HepG2 (cell line): ENCODE results near the gene PARP2.

ENCODE experiments used
- EP300 ChIP-seq, 3 experiments: sonication (generic) in 1 of 3; formaldehyde crosslinking in 1 of 3; IDR thresholded peaks; 2 replicates each; pipeline versions ENCODE4 v1.5.1 to v1.6.1; 2011 to 2020; ENCODE audit warnings: low read depth in 2 of 3, low read length in 2 of 3, borderline replicate concordance in 1 of 3, improper control_type of control experiment in 1 of 3, mild to moderate bottlenecking in 1 of 3, missing genetic modification reagents in 1 of 3, moderate library complexity in 1 of 3
- EZH2 ChIP-seq: conservative IDR thresholded peaks from 2 replicates; pipeline ENCODE4 v1.6.1; 2012; ENCODE audit warnings: mild to moderate bottlenecking, low read depth, low read length, moderate library complexity
- FOSL1 ChIP-seq: sonication (generic); formaldehyde crosslinking; IDR thresholded peaks from 2 replicates; pipeline ENCODE4 v1.9.0; 2021; ENCODE audit warnings: missing genetic modification reagents, borderline replicate concordance
- THAP11 ChIP-seq: IDR thresholded peaks from 2 replicates; pipeline ENCODE4 v1.6.1; 2016; ENCODE audit warnings: missing biosample characterization, missing genetic modification reagents
- ZNF530 ChIP-seq: sonication (generic); formaldehyde crosslinking; IDR thresholded peaks from 2 replicates; pipeline ENCODE4 v1.5.0; 2020; ENCODE audit warnings: low read depth, mild to moderate bottlenecking, missing genetic modification reagents
- TF ChIP-seq, protein P1 (sequence below): sonication (generic); formaldehyde crosslinking; IDR thresholded peaks from 2 replicates; pipeline ENCODE4 v1.5.0; 2020; ENCODE audit warnings: mild to moderate bottlenecking, missing genetic modification reagents, moderate library complexity
- TF ChIP-seq, protein P2 (sequence below), 2 experiments: IDR thresholded peaks; 2 replicates each; pipeline ENCODE4 v1.6.1; 2011 to 2012; ENCODE audit warnings: low read length in 2 of 2, borderline replicate concordance in 1 of 2, low read depth in 1 of 2, mild to moderate bottlenecking in 1 of 2, moderate library complexity in 1 of 2

DNA sequence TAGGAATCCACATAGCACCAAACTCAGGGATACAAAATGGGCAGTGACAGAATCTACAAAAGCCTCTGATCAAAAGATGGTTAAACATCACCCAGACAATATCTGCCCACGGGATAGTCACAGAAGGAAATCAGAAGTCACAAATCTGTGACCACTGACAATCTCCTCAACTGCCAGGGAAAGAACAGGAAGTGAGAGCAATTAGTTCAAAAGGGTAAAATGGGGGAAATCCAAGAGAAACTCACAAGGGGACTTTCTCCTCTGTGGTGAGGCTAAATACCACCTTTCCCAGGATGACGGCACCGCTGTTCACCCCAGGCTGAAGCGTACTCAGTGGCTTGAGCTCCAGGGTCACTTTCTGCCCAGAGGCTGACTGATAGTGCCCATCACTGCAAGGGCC lies 48.4 kb upstream of the PARP2 start:
- TF ChIP-seq EZH2 (no peak), EP300 (IDR thresholded peaks at IDR 0.05; ENCODE audit: low read depth in 2 of 2, low read length in 2 of 2) (no peak), EP300 (CRISPR knock-in tag; IDR thresholded peaks at IDR 0.05; ENCODE audit: borderline replicate concordance) (no peak), FOSL1 (CRISPR knock-in tag) (no peak), THAP11 (CRISPR knock-in tag) (no peak), ZNF530 (CRISPR knock-in tag) (no peak)
- TF ChIP-seq, protein P1, sequence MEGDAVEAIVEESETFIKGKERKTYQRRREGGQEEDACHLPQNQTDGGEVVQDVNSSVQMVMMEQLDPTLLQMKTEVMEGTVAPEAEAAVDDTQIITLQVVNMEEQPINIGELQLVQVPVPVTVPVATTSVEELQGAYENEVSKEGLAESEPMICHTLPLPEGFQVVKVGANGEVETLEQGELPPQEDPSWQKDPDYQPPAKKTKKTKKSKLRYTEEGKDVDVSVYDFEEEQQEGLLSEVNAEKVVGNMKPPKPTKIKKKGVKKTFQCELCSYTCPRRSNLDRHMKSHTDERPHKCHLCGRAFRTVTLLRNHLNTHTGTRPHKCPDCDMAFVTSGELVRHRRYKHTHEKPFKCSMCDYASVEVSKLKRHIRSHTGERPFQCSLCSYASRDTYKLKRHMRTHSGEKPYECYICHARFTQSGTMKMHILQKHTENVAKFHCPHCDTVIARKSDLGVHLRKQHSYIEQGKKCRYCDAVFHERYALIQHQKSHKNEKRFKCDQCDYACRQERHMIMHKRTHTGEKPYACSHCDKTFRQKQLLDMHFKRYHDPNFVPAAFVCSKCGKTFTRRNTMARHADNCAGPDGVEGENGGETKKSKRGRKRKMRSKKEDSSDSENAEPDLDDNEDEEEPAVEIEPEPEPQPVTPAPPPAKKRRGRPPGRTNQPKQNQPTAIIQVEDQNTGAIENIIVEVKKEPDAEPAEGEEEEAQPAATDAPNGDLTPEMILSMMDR (CRISPR knock-in tag), result no peak
- TF ChIP-seq, protein P2, sequence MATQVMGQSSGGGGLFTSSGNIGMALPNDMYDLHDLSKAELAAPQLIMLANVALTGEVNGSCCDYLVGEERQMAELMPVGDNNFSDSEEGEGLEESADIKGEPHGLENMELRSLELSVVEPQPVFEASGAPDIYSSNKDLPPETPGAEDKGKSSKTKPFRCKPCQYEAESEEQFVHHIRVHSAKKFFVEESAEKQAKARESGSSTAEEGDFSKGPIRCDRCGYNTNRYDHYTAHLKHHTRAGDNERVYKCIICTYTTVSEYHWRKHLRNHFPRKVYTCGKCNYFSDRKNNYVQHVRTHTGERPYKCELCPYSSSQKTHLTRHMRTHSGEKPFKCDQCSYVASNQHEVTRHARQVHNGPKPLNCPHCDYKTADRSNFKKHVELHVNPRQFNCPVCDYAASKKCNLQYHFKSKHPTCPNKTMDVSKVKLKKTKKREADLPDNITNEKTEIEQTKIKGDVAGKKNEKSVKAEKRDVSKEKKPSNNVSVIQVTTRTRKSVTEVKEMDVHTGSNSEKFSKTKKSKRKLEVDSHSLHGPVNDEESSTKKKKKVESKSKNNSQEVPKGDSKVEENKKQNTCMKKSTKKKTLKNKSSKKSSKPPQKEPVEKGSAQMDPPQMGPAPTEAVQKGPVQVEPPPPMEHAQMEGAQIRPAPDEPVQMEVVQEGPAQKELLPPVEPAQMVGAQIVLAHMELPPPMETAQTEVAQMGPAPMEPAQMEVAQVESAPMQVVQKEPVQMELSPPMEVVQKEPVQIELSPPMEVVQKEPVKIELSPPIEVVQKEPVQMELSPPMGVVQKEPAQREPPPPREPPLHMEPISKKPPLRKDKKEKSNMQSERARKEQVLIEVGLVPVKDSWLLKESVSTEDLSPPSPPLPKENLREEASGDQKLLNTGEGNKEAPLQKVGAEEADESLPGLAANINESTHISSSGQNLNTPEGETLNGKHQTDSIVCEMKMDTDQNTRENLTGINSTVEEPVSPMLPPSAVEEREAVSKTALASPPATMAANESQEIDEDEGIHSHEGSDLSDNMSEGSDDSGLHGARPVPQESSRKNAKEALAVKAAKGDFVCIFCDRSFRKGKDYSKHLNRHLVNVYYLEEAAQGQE (IDR thresholded peaks at IDR 0.05; ENCODE audit: borderline replicate concordance in 1 of 2, low read depth in 1 of 2, low read length in 2 of 2), result no peak
